Mononuclear cell (primary cell): Measurements from ENCODE around the gene PTPN20. TPM values are rescaled to one million over a fixed set of nuclear protein-coding genes. Genes with fewer than 3 reads are reported as not detected.

Source experiments
- H3K27me3 ChIP-seq: 2 replicates; pipeline ENCODE4 v1.6.0; 2011; ENCODE audit warnings: low read length, control low read depth; ENCODE audit not compliant: insufficient read depth
- H3K4me1 ChIP-seq: 2 replicates; pipeline ENCODE4 v1.5.1; 2011; ENCODE audit warnings: mild to moderate bottlenecking, low read length, control low read depth; ENCODE audit not compliant: insufficient read depth
- H3K4me3 ChIP-seq: 2 replicates; pipeline ENCODE4 v1.5.1; 2011; ENCODE audit warnings: mild to moderate bottlenecking, low read length, moderate library complexity
- H3K9me3 ChIP-seq: 2 replicates; pipeline ENCODE4 v1.5.1; 2011; ENCODE audit warnings: low read depth, mild to moderate bottlenecking, control low read depth, low read length
- total RNA-seq: library from RNA; depleted of rRNA; stranded (reverse); fragments of >200 nt; gene quantifications from one replicate; pipeline ENCODE4 v1.2.3, GENCODE V29; 2012

Gene PTPN20
- total RNA-seq, 1 donor, result 0.73 TPM

DNA sequence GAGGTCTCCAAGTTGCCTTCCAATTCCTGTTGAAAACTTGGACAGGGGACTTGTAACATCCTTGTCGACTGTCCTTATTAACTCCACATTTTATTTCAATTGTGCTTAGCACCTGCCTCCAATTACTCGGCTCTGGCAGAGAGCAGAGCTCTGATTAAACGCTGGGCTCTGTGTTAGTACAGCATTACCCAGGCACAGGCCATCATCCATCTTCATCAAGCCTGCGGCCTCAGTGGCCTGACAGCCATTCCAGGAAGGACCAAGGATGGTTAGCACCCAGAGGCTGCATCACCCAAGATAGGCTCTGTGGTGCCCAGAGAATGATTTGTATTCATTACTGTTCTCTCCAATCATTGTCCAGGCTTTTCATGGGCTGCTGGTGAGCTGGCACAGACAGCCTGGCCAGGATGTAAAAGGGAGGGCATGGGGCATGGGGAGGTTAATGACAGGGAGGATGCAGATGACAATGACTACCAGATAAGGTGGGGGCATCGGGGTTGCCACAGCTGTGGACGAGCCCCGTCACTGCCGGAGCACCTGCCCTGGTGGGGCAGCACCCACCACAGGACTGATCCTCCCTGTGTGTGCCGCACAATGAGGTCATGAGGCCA, 123.3 kb downstream of the PTPN20 start:
- Histone ChIP-seq H3K4me3 (no peak overlapping the region), H3K4me1 (no peaks in the 10 kb centered on the region), H3K9me3 (no peaks in the 10 kb centered on the region), H3K27me3 (no peaks in the 10 kb centered on the region)

DNA sequence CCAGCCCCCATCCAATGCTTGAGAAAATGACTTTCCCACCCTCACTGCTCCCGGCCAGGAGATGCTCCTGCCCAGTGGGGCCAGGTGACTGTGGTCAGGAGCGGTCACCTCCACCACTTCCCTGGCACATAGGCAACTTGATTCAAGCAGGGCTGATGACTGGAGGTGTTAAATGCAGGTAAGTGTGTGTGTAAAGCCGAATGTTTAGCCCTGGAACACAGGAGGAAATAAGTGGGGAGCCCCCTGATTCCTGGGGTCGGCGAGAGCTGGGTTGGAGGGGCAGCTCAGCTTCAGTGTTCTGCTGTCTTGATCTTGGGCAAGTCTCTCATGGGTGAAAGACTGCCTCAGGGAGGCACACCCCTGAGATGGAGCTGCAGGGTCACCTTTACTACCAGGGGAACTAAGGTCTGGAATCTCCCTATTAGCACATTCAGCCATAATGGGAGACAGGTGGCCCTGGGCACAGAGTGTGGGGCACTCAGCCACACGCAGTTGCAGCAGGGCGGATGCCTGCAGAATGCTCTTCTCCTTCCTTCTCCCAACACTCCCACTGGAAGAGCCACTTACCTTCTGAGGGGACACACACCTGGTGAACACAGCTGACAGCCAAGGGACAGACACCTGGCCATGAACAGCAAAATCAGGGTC, 124.1 kb downstream of the PTPN20 start:
- no peak overlapping the region for H3K4me3 ChIP-seq
- no peaks in the 10 kb centered on the region for H3K9me3 ChIP-seq
- H3K27me3 ChIP-seq, result no peaks in the 10 kb centered on the region
- H3K4me1 ChIP-seq, result no peaks in the 10 kb centered on the region

DNA sequence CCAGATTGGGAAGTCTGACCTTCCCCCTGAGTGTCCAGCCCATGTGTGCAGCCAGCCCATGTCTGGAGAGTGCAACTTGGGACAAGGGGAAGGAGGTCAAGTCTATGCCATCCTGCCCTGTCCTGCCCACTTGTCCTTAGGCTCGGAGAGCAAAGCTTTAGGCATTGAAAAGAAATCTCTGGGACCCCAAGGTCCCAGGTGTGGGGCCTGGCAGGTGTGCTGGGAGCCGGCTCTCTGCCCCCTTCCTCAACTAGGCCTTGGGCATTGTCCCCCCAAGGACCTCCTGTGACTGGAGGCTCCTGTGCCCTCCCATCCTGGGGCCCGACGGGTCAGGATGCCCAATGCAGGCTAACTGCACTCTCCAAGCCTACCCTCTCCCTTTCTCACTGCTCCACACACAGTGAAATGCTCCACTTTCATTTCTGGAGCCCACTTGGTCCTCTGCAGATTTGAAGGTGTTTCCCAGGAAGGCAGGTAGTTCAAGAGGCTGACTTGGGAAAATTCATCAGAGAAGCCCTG, 124.7 kb downstream of the PTPN20 start:
- H3K4me3 ChIP-seq, result no peak overlapping the region
- no peaks in the 10 kb centered on the region for H3K27me3 ChIP-seq
- no peaks in the 10 kb centered on the region for H3K4me1 ChIP-seq
- H3K9me3 ChIP-seq, result no peaks in the 10 kb centered on the region

DNA sequence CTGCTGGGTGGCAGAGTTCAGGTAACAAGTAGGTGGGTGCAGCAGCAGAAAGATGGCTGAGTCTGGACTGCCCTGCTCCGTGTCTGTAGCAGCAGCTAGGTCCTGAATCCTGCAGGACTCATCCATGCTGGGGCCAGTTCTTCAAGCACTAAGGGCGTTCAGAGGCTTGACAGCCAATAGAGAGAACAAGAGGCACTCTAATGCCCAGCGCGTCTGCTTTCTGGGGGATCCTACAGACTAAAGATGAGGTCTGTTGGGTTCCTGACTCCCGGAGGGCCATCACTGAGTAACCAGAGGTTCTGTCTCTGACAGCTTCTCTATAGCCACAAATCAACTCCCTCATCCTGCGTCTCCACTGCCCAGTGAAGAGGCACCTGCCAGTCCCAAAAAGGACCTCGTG, 125.5 kb downstream of the PTPN20 start:
- Histone ChIP-seq H3K9me3 (no peaks in the 10 kb centered on the region), H3K27me3 (no peaks in the 10 kb centered on the region), H3K4me1 (no peaks in the 10 kb centered on the region), H3K4me3 (no peak overlapping the region)

DNA sequence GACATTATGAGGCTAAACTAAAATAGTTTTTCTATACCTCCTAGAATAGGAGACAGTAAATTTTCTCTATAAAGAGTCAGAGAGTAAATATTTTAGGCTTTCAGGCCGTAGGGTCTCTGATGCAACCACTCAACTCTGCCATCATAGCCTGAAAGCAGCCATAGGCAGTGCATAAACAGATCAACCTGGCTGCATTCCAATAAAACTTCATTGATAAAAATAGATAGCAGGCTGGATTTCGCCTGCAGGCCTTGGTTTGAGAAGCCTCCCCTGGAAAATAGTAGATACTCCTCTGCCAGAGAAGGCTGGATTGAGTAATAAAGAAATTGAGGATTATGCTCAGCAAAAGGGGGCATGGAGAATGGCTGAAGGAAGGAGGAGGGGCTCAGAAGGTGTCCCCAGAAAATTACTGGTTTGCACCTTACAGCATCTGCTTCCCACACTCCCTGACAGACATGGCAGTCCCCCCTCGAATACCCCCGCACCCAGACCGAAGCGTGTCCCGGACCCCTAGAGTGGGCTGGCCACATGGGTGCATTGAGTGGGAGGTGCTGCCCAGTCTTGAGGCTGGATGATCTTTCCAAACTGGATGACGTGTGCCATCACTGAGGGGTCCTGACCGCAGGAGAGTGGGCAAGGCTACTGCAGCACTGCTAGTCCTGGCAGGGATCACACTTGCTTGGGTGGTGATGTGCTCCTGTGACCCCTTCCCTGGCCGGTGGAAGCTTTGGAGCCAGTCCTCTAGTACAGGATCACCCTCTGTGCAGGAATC, 126.6 kb downstream of the PTPN20 start:
- no peaks in the 10 kb centered on the region for H3K27me3 ChIP-seq
- no peaks in the 10 kb centered on the region for H3K4me1 ChIP-seq
- H3K9me3 ChIP-seq, result no peaks in the 10 kb centered on the region

DNA sequence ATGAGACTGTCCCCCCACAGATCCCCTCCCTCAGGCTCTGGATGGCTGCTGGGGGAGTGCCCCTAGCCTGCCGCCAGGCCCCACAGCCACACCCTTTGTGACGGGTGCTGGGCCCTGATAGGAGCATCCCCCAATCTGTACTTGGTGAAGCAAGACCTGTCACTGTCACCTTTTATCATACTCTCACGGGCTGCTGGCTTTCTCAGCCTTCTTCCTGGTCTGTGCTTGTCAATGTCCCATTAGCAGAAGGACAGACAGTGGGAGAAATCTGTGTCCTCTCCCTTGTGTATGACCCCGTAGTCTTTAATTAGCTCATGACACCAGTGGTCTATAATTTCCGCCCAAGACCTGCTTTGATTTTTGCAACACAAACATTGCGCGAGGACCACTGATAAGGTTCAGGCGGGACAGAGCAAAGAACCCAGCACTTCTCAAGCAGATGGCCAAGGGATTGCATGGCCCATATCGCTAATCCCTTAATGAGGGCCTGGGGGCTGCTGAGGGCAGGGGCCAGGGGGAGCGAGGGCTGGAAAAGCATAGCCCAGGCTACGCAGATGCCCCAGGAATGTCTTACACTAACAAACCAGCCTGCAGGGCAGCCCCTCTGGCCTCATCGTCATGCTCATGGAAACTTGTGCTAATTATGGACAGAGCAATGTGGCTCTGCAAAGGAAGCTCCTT, 127.8 kb downstream of the PTPN20 start:
- no peaks in the 10 kb centered on the region for H3K9me3 ChIP-seq
- H3K27me3 ChIP-seq, result no peaks in the 10 kb centered on the region
- no peaks in the 10 kb centered on the region for H3K4me1 ChIP-seq
- H3K4me3 ChIP-seq, result no peak overlapping the region

More for the DNA sequence above, 126.6 kb downstream of the PTPN20 start:
- no peak overlapping the region for H3K4me3 ChIP-seq

DNA sequence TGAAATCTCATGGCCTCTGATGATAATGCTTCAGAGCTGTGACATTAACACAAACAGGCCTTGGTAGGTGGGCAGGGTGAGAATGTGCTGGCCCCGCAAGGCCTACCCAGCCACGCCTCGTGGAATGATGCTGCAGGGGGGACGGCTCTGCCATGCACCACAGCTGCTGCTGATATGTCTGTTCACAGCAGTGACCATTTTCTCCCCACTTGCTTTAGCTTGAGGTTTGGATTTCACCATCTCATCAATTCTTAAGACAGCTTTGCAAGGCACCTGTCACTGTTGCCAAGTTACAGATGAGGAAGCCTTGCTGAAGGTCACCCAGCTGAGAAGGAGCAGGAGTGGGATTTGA, 128.3 kb downstream of the PTPN20 start:
- no peak overlapping the region for H3K4me3 ChIP-seq
- H3K27me3 ChIP-seq, result no peaks in the 10 kb centered on the region
- no peaks in the 10 kb centered on the region for H3K9me3 ChIP-seq
- H3K4me1 ChIP-seq, result no peaks in the 10 kb centered on the region

DNA sequence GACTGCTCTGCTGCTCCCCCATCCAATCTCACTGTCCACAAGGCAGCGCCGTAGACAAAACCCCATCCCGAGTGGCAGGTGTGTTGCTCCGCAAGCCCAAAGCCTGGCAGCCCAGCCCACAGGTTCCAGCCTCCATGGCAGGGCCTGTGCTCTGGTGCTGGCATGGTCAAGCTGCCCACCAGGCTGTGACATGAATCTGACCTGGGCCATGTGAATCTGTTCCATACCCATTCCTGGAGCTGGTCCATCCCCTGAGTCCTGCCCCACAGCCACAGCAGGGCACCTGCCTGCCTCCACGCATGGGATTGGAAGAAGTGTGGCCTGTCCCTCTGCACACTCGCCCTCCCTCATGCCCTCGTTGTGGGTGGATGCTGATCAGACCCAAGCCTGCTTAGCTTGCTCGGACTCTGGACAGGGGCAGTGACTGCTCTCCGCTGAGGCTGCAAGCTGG, 128.8 kb downstream of the PTPN20 start:
- H3K4me3 ChIP-seq, result no peak overlapping the region
- H3K4me1 ChIP-seq, result no peaks in the 10 kb centered on the region
- H3K9me3 ChIP-seq, result no peaks in the 10 kb centered on the region
- no peaks in the 10 kb centered on the region for H3K27me3 ChIP-seq

DNA sequence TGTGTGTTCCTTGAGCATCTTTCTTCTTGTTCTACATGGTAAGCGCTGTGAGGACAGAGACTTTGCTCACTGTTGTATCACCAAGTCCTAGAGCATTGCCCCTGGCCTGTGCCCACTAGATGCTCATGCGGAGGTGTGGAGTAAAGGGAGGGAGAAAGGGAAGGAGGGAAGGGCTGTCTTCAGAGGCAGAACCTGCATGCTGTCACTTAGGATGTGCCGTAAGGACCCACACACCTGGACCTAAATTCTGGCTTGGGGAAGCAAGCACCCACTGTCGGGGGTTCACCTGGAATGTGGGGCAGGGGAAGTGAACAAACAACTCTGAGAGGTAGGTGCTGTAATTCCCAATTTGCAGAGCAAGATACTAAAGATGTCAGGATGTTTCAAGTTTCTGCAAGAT, 129.5 kb downstream of the PTPN20 start:
- Histone ChIP-seq H3K4me1 (no peaks in the 10 kb centered on the region), H3K9me3 (no peaks in the 10 kb centered on the region), H3K27me3 (no peaks in the 10 kb centered on the region), H3K4me3 (no peak overlapping the region)

DNA sequence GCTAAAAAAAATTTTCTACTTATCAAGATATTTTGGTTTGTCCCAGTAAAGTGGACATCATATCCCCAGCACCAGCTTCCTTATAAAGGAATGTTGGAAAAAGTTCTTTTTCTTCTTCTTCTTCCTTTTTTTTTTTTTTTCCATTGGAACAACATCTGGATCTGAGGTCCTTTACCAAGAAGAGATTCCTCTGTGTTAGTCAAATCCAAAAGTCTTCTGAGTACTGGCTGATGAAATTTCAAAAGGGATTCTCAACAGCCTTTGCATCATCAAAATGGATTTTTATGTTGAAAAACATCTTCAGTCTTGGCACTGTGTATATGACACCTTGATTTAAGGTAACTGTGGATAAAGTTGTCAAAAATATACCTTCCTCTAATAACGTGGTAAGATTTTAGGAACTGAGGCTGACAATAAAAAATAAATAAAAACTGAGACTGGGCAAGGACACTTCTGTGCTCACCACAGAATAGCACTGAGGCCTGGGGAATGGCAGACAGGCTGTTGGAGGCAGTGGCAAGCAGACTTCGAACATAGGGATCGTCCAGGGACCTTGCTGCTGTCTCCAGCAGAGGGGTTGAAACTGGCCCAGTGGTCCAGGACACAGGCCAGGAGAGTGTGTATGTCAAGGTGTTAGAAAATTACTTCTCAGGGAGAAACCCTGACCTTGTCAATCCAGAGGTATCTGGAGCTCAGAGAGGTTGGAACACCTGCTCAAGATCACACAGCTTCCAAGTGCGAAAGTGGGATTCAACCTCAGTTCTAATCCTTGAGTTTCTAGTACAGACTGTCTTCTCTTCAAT, 130.4 kb downstream of the PTPN20 start:
- H3K27me3 ChIP-seq, result no peaks in the 10 kb centered on the region
- no peaks in the 10 kb centered on the region for H3K4me1 ChIP-seq
- no peaks in the 10 kb centered on the region for H3K9me3 ChIP-seq
- H3K4me3 ChIP-seq, result no peak overlapping the region

DNA sequence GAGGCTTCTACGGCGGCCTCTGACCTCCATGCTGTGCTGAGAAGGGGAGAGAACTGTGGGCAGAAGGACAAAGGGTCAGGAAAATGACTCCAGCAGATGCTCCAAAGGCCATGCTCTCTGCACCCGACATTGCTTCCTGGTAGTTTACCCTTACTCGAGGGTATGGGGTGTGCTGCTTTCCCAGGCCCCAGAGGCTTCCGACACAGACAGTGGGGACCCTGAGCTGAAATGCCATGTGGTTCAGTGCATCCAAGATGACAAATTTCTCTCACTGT, 130.9 kb downstream of the PTPN20 start:
- H3K4me1 ChIP-seq, result no peaks in the 10 kb centered on the region
- no peak overlapping the region for H3K4me3 ChIP-seq
- no peaks in the 10 kb centered on the region for H3K9me3 ChIP-seq
- no peaks in the 10 kb centered on the region for H3K27me3 ChIP-seq

DNA sequence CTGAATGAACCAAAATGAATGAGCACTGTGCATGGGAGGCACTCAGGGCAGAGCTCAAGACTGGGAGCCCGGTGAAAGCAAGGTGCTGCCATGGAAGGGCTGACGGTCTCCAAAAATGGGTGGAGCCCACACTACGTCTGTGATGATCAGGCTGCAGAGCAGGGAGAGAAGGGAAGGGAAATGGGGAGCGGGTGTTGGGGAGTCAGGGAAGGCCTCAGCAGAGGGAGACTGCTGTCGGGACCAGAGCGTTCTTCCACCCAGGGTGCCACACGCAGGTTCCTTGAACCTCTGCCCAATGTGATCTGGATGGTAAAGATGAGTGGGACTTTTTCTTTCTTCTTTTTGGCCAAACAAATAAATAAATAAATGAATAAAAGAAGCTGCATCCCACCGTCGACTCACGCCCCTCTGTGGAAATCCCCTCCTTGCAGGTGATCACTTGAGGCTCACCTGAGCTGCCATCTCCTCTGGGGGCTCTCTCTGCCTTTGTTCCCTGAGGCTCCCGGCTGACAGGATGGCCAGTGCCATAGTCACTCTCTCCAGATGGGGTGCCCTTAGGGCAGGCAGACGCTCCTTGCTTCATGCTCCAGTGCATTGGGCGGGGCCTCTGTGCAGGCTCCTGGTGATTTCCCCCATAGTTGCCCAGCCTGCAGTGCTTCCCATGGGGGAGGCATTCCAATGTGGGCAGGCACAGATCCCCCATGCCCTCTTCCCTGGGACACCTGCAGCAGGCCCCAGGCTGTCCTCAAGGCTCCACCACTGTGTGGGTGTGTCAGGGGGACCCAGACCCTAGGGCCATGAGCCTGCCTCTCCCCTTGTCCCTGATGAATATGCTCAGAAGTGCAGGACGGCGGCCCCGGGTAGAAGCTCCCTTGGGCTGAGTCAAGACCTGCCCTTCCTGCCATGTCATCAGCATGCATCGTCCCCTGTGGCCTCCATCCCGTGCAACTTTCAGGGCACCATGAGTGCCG, 131.8 kb downstream of the PTPN20 start:
- H3K9me3 ChIP-seq, result no peaks in the 10 kb centered on the region
- H3K27me3 ChIP-seq, result no peaks in the 10 kb centered on the region
- no peak overlapping the region for H3K4me3 ChIP-seq
- peaks cover 5% of the 10 kb centered on the region for H3K4me1 ChIP-seq

DNA sequence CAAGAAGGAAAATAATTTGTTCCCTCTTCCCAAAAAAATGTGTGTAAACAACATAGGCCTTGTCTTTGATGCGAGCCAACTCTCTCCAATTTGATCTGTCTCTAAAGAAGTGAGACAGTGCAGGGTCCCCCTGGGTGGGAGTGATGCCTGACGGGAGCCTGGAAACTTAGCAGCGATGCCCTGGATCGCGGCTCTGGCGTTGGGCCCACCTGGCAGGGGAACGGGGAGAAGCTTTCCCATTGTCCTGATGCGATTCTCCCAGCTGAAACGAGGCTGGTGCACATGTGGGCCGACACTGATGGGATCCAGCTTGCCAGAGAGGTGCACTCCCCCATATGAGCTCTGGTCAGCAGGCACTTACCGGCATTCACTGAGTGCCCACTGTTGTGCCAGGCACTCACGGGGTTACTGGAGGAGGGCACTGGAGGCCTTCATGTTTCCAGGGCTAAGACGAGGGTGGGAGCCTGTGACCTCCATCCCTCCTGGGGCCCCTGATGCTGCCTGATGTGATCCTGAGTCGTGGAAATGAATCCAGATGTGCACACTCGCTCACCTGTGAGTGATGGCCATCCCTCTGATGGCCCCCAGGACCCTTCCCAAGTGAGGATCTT, 132.8 kb downstream of the PTPN20 start:
- Histone ChIP-seq H3K27me3 (no peaks in the 10 kb centered on the region), H3K4me3 (no peak overlapping the region), H3K4me1 (peaks cover 5% of the 10 kb centered on the region), H3K9me3 (no peaks in the 10 kb centered on the region)
